Fibroblast of pulmonary artery (primary cell): ENCODE data around the gene TIMM44.
"Not testable (repeated sequence)": the region's sequence is repeated elsewhere in the genome, so short reads cannot be mapped to it uniquely, and the experiment has no call there.

Experiments used
- DNase-seq: peaks from one replicate; pipeline ENCODE4 v3.0.0-alpha.2; 2010; ENCODE audit warnings: low read depth
- H3K4me3 ChIP-seq: replicated peaks from 2 replicates; pipeline ENCODE4 v1.5.1; 2011; ENCODE audit warnings: low read depth, mild to moderate bottlenecking, control low read depth, low read length, moderate library complexity
- CTCF ChIP-seq: IDR thresholded peaks from 2 replicates; pipeline ENCODE4 v1.5.1; 2011; ENCODE audit warnings: mild to moderate bottlenecking, control low read depth, low read length, inconsistent platforms; ENCODE audit errors: missing control alignments

TIMM44 gene

GRCh38 chr19:7898967-7899366, 44.5 kb downstream of the TIMM44 start:
- DNase-seq, result no peak
- TF ChIP-seq CTCF, result no peak

DNA sequence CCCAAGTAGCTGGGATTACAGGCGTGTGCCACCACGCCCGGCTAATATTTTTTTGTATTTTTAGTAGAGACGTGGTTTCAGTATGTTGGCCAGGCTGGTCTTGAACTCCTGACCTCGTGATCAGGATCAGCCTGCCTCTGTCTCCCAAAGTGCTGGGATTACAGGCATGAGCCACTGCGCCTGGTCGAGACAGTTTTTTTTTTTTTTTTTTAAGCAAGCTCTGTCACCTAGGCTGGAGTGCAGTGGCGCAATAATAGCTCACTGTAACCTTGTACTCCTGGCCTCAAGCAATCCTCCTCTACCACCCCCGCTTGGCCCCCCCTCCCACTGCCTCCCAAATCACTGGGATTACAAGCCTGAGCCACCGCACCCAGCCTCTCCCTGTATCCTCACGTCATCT, 46.2 kb downstream of the TIMM44 start:
- no peak overlapping the region for H3K4me3 ChIP-seq
- TF ChIP-seq CTCF, result no peak
- no peak for DNase-seq

More at GRCh38 chr19:7898967-7899366, 44.5 kb downstream of the TIMM44 start:
- H3K4me3 ChIP-seq, result no peak overlapping the region

DNA sequence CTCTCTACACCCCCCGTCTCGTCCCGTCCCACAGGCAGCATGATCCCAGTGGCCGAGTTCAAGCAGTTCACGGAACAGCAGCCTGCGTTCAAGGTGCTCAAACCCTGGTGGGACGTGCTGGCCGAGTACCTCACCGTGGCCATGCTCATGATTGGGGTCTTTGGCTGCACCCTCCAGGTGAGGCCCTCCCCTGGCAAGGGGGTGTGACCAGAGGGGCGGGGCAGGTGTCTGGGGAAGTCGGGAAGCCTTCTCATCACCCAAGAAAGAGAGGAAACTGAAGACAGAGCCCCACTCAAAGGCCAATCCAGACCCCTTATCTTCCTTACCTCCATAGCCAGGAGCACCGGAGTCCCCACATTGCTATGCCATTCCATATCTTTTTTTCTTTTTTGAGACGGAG, 47.9 kb downstream of the TIMM44 start:
- TF ChIP-seq CTCF, result no peak
- no peak overlapping the region for H3K4me3 ChIP-seq
- DNase-seq, result no peak

DNA sequence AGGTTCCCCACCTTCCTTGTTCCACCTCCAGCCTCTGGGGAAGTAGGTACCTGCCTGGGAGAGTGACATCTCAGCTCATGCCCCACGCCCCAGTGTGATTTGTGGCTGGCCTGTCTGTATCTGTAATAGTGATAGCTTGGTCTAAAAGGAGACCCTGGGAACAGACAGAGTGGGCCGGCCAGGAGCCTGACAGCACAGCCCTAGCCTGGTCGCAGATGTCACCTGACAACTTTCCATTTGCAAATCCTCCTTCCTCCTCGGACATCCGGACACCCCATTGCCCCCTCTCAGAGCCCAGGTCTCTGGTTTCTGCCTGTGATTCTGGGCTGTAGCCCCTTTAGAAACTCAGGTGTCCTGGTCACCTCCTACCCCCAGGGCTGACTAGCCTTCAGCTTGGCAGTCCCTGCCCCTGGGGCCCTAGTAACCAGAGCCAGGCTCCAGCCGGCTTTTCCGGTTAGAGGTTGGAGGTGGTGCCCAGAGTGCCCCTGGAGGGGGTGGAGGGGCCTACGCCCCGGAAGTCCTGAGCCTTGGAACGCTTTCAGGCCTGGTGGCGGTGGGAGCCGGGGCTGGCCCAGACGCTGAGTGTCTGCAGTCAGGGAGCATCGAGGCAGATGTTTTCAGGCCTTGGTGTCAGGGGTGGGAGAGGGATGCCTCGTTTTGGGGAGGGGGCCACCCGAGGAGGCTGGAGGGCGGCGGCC, 48.7 kb downstream of the TIMM44 start:
- DNase-seq, result no peak
- TF ChIP-seq CTCF, result no peak
- no peak overlapping the region for H3K4me3 ChIP-seq

DNA sequence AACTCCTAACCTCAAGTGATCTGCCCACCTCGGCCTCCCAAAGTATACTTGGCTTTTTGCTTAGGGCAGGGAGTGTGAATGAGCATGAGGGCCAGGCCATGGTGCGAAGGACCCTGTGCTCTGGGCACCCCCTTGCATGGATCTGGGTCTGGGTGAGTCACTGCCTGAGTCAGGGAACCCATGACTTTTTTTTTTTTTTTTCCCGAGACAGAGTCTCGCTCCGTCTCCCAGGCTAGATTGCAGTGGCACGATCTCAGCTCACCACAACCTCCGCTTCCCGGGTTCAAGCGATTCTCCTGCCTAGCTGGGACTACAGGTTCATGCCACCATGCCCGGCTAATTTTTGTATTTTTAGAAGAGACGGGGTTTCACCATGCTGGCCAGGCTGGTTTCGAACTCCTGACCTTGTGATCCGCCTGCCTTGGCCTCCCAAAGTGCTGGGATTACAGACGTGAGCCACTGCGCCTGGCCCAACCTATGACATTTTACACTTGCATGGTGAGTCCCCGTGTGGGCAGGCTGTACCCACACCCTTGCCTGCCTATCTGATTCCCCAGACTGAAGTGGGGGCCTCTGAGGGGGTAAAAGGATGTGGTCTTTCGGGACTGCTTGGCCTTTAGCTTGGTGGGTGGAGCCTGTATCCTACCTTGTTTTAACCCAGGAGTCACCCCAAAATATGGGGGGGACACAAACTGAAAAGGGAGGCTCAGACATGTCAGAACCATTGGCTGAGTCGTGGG, 49.9 kb downstream of the TIMM44 start:
- not testable (repeated sequence) for DNase-seq

GRCh38 chr19:7888826-7889217, 54.6 kb downstream of the TIMM44 start:
- peak overlapping the region; percentile 70 for H3K4me3 ChIP-seq
- no peak for TF ChIP-seq CTCF
- no peak for DNase-seq

More for the DNA sequence above, 49.9 kb downstream of the TIMM44 start:
- not testable (repeated sequence) for H3K4me3 ChIP-seq

DNA sequence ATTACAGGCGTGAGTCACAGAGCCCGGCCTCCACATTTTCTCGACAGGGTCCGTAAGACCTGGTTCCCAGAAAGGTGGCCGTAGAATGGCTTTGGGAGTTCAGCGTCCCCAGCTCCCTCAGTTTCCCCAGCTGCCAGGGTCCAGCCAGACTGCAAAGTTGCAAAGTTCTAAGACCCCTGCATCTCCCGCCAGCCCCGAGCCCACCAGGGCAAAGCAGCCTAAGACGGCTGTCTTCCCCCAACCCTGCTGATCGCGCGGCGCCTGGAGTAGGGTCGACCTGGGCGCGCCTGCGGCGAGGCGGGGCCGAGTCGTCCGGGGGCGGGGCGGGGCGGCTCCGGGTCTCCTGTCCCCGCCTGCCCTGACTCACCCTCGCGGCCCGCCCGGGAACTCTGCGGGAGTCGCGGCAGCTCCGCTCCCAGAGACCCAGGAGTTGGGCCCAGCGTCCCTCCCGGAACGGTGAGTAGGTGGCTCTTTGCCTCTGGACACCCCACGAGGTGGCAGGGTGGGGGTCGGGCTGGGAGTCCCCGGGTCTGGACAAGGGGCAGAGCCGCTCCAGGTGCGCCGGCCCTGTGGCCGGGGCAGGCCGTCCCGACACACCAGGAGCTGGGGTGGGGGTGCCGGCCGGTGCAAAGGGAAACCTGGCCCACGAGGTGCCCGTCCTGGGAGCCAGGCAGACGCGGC, 55.2 kb downstream of the TIMM44 start, which contains the start of gene LRRC8E:
LRRC8E (plus strand) TSS at position 366 of the 681 bp plus-strand sequence. CDS start 7,094 bp downstream, outside the sequence.
- no peak for TF ChIP-seq CTCF
- DNase-seq, result peak; percentile 53
- H3K4me3 ChIP-seq, result peak within 1 kb of the TSS; percentile 70
